Activated B cell treated with CpG ODN at 0.5 μM for 24 hours (primary cell): ENCODE measurements around the gene XYLT1. TPM values are rescaled to one million over a fixed set of nuclear protein-coding genes. Genes with fewer than 3 reads are reported as not detected.

Source experiments
- ATAC-seq: fragments of 200-7000 bp; cut with Tn5 transposase; one replicate; pipeline ENCODE4 v1.10.0; 2021; ENCODE audit warnings: low read depth, mild to moderate bottlenecking, moderate library complexity
- CTCF ChIA-PET: fragments of 350-600 bp; sonication (Branson Sonifier 250); formaldehyde crosslinking; loops from one replicate; lab custom pipeline; 2021; ENCODE audit warnings: antibody characterized with exemption; lab: Charles Lee
- POLR2A ChIA-PET: fragments of 350-600 bp; sonication (Branson Sonifier 250); formaldehyde crosslinking; loops from one replicate; lab custom pipeline; 2021; ENCODE audit warnings: antibody characterized with exemption; lab: Charles Lee
- DNase-seq: peaks from one replicate; pipeline ENCODE4 v3.0.0; 2022
- H3K27ac Mint-ChIP-seq: one replicate; pipeline ENCODE4 v1.8.0; 2020; ENCODE audit warnings: mixed read lengths
- H3K27me3 Mint-ChIP-seq: one replicate; pipeline ENCODE4 v1.8.0; 2021; ENCODE audit warnings: mixed read lengths
- H3K36me3 Mint-ChIP-seq: one replicate; pipeline ENCODE4 v1.8.0; 2021; ENCODE audit warnings: low read depth, mixed read lengths
- H3K4me1 Mint-ChIP-seq: one replicate; pipeline ENCODE4 v1.8.0; 2021; ENCODE audit warnings: mixed read lengths
- H3K4me3 Mint-ChIP-seq: one replicate; pipeline ENCODE4 v1.8.0; 2020; ENCODE audit warnings: mild to moderate bottlenecking, mixed read lengths
- H3K9me3 Mint-ChIP-seq: one replicate; pipeline ENCODE4 v1.8.0; 2020; ENCODE audit warnings: mixed read lengths
- CTCF ChIP-seq: fragments of 200-600 bp; IDR thresholded peaks from one replicate; pipeline ENCODE4 v1.8.0; 2022; ENCODE audit warnings: antibody characterized with exemption, mild to moderate bottlenecking
- intact Hi-C: fragments of 100-400 bp; cut with micrococcal nuclease; formaldehyde crosslinking; loops from one replicate; pipeline ENCODE4 v1.15.1; 2024
- total RNA-seq: library from RNA; stranded (reverse); gene quantifications from 2 replicates; pipeline ENCODE4 v1.2.3, GENCODE V29; 2022

Gene XYLT1
- total RNA-seq, 1 donor from 2014 or later = 17.0 TPM

GRCh38 chr16:17289674-17290635 lies 180.8 kb downstream of the XYLT1 start:
- Mint-ChIP-seq H3K36me3 (peaks cover 10% of the 10 kb centered on the region), H3K27ac (no peak overlapping the region), H3K4me1 (peaks cover 27% of the 10 kb centered on the region), H3K27me3 (no peaks in the 10 kb centered on the region), H3K4me3 (no peak overlapping the region), H3K9me3 (peaks cover 2% of the 10 kb centered on the region)
- DNase-seq = no peak
- no peak for ATAC-seq
- POLR2A ChIA-PET = interaction anchor here (0.6 kb wide), 1 partner anchor 10 kb away, joined by 5 read pairs; no protein-coding TSS in a partner anchor
- intact Hi-C loops = no loop called here
- CTCF ChIA-PET = interaction anchor here (0.5 to 0.9 kb wide), 2 partner anchors 11 to 31 kb away, joined by 3 read pairs; no protein-coding TSS in a partner anchor
- no peak for TF ChIP-seq CTCF

GRCh38 chr16:17289050-17289449 lies 181.7 kb downstream of the XYLT1 start:
- TF ChIP-seq CTCF = no peak
- intact Hi-C loops = no loop called here
- ATAC-seq (no peak), DNase-seq (no peak)
- H3K36me3 Mint-ChIP-seq = peaks cover 10% of the 10 kb centered on the region
- H3K9me3 Mint-ChIP-seq = peaks cover 2% of the 10 kb centered on the region
- H3K27ac Mint-ChIP-seq = no peak overlapping the region
- H3K27me3 Mint-ChIP-seq = no peaks in the 10 kb centered on the region
- ChIA-PET CTCF (no interaction called here), POLR2A (no interaction called here)
- H3K4me3 Mint-ChIP-seq = no peak overlapping the region
- H3K4me1 Mint-ChIP-seq = peaks cover 31% of the 10 kb centered on the region

- ATAC-seq (no peak), DNase-seq (no peak)
- POLR2A ChIA-PET = interaction anchor here (1.4 kb wide), 1 partner anchor 8 kb away, joined by 3 read pairs; no protein-coding TSS in a partner anchor
- Mint-ChIP-seq H3K27me3 (no peaks in the 10 kb centered on the region), H3K36me3 (peaks cover 10% of the 10 kb centered on the region), H3K9me3 (peaks cover 2% of the 10 kb centered on the region), H3K4me1 (peaks cover 40% of the 10 kb centered on the region), H3K27ac (no peak overlapping the region), H3K4me3 (no peak overlapping the region)
- CTCF ChIA-PET = interaction anchor here (1.2 kb wide), 1 partner anchor 14 kb away, joined by 3 read pairs; no protein-coding TSS in a partner anchor
- TF ChIP-seq CTCF = no peak
- intact Hi-C loops = no loop called here
These were observed 183.5 kb downstream of the XYLT1 start for GRCh38 chr16:17287166-17287800.

GRCh38 chr16:17286443-17286842 lies 184.3 kb downstream of the XYLT1 start:
- peaks cover 48% of the 10 kb centered on the region for H3K4me1 Mint-ChIP-seq
- no peaks in the 10 kb centered on the region for H3K27me3 Mint-ChIP-seq
- TF ChIP-seq CTCF = no peak
- CTCF ChIA-PET = no interaction called here
- intact Hi-C loops = no loop called here
- H3K9me3 Mint-ChIP-seq = peaks cover 2% of the 10 kb centered on the region
- POLR2A ChIA-PET = interaction anchor here (0.7 kb wide), 1 partner anchor 15 kb away, joined by 3 read pairs; no protein-coding TSS in a partner anchor
- ATAC-seq (no peak), DNase-seq (no peak)
- peaks cover 10% of the 10 kb centered on the region for H3K36me3 Mint-ChIP-seq
- no peak overlapping the region for H3K4me3 Mint-ChIP-seq
- H3K27ac Mint-ChIP-seq = no peak overlapping the region
